Measurements from ENCODE around the gene ZNF506.
"Not testable (repeated sequence)": the region's sequence is repeated elsewhere in the genome, so short reads cannot be mapped to it uniquely, and the experiment has no call there.

Gene ZNF506

DNA sequence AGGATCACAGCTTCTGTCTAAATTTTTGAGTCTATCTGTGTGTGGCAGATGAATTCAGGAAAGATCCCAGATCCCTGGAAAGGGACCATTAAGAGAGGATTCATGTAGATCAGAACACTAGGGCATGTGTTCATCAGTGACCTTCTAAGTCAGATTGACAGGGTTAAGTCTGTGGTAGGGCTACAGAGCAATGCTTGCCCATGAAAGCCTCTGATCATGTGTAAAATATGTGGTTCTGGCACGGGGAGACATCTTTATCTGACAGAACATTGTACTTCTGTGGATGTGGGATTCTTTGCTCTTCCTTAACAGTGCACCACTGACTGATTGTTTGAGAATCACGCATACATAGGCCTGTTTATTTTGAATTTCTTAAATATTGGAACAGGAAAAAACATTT is 42.9 kb downstream of the ZNF506 start:
- no peak for DNase-seq (ENCODE audit: low spot score)

DNA sequence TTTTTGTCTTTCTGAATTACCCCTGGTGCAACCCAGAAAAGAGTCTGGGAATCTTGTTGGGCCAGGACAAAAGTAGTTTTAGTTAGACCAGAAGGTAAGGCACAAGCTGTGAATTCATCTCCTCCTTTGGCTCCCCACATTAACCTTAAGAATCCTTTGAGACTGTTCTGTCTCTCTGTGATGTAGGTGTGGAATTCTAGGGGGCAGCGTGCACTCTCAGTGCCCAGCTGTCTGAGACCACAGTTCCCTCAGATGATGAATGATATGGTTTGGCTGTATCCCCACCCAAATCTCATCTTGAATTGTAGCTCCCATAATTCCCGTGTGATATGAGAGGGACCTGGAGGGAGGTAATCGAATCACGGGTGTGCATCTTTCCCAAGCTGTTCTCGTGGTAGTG is 43.9 kb downstream of the ZNF506 start:
- no peak for DNase-seq (ENCODE audit: low spot score)

DNA sequence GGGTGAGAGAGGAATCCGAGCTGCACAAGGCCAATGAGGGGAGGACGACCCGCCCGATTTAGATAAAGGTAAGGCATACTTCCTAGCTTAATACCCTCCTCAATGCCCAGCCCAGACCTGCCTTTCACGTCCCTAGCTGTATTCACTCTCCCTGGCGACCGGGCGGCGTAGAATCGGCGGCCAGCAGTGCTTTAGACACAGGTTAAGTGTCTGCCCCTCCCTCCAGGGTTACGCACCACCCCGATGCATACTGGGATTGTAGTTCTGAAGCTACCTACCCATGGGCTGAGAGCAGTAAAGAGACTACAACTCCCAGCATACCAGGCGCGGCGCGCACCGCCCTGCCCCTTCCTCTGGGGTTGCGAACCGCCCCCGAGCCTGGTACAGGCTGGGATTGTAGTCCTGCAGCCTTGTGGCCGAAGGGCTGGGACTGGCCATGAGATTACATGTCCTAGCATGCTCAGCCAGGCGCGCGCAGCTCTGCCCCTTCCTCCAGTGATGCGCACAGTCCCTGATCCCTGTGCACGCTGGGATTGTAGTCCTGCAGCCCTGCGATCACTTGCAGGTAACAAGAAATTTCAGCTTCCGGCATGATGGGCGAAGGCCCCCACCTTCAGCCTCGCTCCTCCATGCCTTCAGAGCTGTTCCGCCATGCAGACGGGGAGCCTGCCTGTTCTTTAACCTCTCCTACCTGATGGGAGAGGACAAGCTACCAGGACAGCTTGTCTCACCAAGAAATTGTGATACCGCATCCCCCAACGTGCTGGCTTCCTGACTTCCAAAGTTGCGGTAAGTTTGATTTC is 45.1 kb downstream of the ZNF506 start:
- DNase-seq (ENCODE audit: low spot score), result peak; percentile 93

DNA sequence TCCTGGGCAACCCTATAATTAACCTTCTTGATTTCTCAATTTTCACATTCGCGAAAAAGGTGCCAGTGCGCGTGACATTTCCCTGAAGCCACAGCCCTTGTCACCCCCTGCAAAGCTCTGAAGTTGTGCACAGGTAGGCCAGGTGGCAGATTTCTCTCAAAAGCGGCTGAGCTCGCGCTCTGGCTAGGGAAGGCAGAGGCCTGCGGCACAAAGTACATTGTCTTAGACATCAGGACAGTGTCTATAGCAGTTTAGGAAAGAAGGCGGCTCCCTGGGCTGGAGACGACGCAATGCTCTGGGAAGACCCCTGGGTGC is 45.7 kb downstream of the ZNF506 start:
- DNase-seq (ENCODE audit: low spot score), result no peak

DNA sequence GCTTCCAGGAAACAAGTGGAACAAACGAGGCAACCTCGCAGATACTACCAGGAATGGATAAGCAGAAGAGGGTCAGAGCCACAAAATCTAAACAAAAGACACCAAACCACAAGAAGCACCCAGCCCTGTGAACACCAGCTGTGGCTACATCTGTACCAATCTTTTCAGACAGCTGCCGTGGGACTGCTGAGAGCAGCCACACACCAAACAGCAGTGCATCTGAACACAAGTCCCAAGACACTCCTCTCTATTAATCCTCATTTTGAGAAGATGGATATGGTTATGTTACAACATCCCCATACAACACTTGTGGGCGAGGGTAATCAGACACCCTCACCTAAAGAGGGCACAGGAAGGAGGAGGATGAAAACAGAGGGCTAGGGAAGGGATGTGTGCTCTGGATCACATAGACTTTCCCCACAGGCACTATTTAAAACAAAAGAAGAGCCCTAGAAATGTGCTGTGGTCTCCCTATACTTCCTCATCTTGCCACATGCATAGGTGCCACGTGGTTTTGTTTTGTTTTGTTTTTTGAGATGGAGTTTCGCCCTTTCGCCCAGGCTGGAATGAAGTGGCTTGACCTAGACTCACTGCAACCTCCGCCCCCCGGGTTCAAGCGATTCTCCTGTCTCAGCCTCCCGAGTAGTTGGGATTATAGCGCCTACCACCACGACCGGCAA is 47.1 kb downstream of the ZNF506 start:
- no peak for DNase-seq (ENCODE audit: low spot score)

DNA sequence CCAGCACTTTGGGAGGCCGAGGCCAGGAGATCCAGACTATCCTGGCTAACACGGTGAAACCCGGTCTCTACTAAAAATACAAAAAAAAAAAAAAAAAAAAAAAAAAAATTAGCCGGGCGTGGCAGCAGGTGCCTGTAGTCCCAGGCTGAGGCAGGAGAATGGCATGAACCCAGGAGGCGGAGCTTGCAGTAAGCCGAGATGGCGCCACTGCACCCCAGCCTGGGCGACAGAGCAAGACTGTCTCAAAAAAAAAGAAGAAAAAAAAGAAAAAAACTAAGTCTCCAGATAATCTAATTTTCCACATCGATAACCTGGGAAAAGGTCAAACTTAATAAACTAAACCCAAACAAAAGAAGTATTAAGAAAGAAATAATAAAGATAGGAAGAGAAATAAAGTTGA is 49.6 kb downstream of the ZNF506 start:
- DNase-seq (ENCODE audit: low spot score), result not testable (repeated sequence)

DNA sequence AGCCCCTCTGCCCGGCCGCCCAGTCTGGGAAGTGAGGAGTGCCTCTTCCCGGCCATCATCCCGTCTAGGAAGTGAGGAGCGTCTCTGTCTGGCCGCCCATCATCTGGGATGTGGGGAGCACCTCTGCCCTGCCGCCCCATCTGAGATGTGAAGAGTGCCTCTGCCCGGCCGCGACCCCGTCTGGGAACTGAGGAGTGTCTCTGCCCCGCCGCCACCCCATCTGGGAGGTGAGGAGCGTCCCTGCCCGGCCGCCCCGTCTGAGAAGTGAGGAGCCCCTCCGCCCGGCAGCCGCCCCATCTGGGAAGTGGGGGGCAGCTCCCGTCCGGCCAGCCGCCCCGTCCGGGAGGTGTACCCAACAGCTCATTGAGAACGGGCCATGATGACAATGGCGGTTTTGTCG is 51.6 kb downstream of the ZNF506 start:
- not testable (repeated sequence) for DNase-seq (ENCODE audit: low spot score)

DNA sequence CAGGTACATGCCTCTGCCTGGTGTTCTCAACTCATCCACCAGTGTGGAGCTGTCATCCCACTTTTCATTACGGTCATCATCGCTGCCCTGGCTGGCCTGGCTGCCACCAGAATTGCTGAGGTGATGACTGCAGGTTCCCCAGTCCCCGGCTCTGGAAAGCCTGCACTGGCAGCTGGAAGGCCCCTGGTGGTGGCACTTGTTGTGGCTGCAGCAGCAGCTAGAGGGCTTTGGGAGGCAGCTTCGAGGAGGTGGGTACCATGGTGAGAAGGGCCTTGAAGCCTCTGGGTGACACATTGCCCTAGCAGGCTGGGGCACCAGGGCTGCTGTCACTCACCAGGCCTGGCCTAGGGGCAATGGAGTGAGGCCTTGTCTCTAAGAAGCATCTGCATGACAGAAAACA is 63.4 kb downstream of the ZNF506 start:
- no peak for DNase-seq (ENCODE audit: low spot score)

DNA sequence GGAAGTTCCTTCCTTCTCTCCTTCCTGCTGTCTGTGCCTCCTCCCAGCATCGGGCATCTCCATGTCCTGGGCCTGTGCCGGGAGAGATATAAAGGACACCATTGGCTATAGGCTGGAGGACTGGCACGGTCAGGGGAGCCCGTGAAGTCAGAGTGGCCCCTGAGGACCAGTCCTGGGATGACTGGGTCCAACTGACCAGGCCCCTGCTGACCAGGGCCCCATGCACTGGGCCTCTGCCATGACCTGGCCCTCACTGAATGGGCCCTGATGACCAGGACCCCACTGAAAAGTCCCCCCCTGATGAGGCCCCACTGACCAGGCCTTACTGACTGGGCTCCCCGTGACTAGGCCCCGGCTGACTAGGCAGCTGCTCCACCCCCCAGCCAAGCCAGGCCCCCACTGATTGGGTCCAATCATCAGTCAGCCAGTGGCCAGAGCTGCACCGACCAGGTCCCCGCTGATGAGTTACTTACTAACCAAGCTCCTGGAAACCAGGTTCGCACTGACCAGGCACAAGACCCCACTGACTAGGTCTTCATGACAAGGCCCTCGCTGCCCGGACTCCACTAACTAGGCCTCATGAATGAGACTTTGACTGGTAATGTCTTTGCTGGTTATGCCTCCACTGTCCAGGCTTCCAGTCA is 68.7 kb downstream of the ZNF506 start:
- no peak for DNase-seq (ENCODE audit: low spot score)

DNA sequence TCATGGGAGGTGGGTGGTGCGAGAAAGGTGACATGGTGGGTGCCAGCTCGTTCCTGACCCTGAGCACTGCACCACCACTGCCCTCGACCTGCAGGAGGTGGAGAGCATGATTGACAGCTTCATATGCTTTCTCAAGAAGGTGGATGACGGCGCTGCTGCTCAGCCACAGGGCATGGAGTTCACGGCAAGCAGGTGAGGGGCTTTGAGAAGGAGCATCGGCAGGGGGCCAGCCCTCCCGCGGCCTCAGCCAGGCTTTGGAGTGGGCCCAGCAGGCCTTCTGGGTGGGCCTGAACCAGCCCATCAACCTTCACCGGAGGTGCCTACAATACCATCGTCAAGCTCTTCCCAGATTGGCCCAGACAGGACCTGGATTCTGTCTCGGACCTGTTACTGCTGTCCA is 69.7 kb downstream of the ZNF506 start:
- DNase-seq (ENCODE audit: low spot score), result no peak

DNA sequence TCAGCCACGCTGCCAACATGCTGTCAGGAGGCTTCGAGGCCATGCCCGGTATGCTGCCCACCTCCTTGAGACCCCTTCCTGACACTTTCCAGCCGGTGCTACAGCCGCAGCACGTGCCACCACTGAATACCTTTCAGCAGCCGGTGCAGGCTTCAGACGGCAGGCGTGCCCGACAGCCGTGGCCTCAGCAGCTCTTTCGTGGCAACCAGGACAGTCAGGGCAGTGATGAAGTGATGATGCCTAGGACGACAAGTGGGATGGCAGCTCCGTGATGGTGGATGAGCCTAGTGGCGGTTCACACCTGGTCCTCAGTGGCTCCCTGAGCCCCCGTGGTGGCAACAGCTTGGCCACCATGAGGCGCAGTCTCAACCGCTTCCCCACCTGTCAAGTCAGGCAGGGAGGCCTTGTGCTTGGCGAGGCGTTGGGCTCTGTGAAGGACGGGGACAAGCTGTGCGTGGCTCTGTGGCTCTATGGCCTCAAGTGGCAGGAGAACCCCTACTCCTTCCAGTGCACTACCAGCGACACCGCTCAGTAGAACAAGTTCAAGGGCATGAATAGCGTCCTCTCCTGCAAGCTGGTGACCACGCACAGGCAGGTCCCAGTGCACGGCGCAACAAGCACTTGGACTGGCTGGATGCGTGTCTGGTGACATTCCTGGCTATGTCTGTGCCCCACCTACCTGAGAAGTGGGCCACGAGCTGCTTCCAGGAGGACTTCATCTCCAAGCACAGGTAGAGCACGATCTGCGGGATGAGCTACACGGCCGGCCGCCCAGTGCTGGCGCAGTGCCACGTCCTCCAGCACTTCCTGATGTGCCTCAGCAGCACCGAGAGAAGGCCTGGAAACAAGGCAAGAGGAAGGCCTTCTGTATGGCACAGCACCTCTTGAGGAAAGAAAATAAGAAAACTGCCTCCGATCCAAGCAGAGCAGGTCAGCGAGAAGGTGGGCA is 70.4 kb downstream of the ZNF506 start:
- no peak for DNase-seq (ENCODE audit: low spot score)

DNA sequence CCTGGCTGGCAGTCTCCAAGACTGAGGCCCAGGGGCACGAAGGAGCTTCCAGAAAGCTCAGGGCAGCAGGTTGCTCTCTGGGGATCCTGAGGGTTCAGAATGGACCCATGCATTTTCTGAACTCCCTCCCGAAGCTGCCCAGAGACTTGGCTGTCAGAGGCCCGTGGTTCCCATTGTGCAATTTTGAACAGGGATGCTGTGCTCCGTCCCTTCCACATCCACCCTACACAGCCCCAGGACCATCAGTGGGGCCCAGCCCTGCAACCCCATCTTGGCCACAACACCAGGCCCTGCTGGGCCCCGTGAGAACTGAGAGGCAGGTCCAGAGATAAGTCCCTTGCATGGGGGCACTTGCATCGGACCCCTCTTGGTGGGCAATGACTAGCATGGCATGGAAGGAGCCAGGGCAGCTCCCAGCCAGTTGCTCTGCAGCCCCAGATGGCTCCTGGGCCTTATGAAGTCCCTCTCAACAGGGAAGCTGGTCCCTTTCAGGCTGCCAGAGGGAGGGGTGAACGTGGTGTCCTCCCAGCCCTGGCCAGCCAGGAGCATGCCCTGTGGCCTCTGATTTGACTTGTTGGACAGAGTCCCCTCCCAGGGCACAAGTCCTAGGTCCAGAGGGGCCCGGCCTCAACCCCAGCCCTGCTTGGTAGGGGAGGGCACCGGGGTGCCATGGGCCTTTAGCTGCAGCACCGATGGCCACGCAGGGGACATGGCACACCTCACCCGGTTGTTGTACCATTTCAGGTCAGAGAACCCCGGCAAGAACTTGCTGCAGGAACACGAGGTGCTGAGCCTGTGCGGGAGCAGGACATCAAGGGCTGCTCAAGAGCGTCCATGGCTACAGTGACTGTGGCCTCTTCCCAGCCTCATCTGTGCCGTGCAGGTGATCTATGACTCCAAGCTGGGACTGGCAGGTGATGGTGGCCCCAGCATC is 71.4 kb downstream of the ZNF506 start:
- no peak for DNase-seq (ENCODE audit: low spot score)

DNA sequence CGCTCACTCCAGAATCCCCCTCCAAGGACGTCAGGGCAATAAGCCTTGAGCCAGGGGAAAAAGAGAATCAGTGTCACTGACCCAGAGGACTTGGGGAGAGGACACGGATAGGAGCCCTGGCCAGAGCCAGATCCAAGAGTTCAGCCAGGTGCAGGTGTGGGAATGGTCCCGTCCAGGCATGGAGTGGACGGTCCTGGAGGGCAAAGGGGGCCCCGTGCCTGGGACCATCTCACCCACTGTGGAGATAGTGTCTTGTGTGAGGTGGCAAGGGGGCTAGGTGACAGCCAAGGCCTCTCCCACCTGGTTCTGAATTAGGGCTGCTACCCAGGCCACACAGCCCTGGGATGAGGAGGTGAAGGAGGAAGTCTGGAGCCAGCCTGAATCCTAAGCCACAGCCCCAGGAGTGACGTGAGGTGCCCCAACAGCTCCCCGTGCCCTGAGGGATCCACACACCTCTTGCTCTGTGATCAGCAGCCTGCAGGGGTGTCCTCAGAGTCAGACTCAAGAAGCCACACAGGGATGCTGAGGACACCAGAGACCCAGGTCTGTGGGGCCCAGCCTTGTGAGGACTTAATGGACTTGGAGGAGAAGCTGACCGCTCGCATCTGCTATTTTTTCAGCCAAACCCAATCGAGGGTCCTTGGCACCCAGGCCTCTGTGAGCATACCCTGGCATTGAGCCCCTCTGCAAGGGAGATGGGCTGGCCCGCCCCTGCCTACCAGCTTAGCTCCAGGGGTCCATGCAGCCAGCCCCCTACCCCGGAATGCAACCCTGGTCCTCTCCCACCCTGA is 72.2 kb downstream of the ZNF506 start:
- no peak for DNase-seq (ENCODE audit: low spot score)

DNA sequence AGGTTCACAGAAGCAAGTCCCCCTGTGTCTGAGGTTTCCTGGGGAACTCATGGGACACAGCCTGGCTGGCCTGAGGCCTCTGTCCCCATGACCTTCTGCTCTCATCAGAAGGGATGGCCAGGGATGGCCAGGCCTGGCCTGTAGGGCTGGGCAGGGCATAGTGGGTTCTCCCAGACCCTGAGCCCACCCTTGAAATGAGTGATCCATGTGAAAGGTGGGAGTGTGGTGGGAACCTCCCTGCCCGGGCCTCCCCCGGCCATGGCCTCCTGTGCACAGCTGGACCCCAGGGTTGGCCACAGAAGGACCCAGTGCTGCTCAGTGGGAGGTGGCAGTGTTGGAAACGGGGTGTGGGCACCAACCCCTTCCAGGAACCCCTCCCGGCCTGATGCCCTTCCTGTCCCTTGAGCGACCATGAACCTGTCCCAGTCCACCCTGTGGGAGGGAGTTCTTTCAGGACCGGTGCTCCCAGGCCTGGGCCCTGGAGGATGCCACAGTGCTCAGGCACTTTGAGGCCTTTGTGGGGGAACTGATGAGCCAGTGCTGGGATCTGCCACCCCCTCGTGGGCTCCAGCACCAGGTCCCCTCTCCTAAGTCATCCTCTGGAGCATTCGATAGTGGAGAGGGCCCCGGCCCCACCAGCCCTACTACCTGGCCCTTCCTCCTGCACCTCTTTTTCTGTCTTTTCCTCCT is 73.2 kb downstream of the ZNF506 start:
- DNase-seq (ENCODE audit: low spot score), result no peak

DNA sequence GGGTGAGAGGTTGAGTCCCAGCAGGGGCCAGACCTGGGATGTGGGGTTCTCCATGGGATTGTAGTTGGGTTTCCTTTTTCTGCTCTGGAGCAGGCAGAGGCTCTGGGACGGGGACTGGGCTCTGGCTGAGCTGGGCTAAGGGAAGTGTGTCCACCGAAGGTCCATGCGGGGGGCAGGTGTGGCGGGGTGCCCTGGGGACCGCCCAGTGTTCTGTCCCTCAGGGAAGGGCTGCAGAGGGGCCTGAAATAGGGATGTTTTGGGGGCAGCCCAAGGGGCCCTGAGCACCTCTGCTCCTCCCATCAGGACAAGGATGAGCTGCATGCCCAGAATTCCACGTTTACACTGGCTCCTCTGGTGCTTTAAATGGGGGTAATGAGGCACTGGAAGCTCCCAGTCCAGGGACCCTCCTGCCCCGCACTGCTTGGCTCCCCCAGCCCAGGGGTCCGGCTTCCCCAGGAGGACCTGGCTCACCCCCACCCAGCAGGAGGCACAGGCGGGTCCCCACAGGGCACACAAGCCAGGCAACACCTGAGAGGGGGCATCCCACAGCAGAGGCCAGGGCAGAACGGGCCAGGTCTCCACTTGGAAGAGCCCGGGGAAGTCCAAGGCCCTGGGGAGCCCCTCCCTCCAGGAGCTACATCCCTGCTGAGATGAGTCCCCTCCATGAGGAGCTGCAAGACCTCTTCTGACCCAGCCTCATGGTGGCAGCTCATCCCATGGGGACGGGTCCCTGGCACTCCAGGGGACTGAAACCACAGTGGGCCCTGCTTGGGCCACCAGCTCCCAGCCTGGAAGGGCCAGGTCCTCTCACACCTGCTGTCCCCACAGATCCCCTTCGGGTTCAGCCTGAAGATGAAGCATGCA is 74.0 kb downstream of the ZNF506 start:
- DNase-seq (ENCODE audit: low spot score), result no peak

DNA sequence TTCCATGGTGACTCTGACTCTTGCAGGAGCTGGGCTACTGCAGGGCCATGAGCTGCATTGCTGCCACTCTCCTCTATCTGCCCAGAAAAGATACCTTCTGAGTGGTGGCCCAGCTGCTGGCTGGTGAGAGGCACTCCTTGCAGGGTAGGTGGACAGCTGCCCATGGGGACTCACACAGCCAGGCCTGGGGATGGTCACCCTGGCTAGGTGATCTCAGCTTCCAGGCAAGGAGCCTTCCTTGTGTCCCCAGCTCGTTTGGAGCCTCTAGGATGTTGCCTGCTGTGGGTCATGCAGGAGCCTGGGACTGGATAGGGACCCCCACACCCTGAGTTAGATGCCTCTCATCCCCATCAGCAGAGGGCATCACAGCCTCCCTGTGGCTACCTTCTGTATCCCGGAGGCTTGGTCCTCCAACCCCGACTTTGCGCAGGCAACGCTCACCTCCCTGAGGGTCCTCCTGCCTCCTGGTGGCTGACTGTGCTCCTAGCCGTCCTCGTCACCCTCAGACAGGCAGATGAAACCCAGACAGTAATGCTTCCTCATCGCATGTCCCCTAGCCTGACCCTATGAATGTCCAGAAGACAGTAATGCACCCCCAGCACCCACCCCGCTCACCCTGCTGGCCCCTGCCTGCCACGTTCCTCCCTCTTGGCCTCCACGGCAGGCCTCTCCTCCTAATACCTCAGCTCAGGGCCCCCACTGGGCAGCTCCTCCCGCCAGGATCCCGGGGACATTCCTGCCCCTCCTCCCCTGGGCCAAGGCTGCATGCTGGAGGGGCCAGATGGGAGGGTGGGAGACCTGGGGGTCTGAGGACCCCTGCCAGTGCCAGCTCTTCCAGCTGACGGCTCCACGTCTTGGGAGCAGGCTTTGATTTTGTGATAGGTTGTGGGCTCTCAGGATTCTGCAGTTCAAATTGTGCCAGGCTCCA is 75.0 kb downstream of the ZNF506 start:
- no peak for DNase-seq (ENCODE audit: low spot score)

DNA sequence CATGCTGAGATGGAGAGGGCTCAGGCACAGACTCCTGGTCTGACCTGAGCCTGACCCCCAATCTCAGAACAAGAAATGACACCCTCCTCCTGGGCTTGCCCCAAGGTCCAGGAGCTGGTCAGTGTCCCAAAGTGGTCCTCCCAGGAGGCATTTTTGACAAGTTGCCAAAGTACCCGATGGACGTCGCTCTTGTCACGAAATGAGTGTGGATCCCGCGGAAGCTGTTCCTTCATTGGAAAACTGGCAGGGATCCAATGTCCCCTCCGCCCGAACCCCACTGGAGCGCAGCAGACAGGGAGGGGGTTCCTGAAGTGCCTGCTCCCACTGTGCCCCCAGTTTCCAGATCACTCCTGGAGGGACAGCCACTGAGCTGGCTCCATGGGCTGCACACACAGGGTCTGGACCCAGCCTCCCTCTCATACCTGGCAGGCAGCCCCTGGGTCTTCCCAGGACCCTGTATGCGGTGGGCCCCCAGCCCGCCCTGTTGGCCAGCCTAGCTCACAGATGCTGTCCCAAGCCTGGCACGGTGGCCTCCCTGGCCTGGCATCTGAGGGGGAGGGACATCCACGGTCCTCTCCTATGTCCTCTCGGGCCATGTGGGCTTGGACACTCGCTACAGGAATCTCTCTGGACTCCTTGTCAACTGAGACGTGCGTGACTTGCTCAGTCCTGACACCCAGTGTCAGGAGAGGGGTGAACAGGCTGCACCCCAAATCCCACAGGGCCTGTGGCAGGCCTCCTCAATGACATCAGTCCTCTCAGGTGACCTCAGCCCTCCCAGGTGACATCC is 75.9 kb downstream of the ZNF506 start:
- DNase-seq (ENCODE audit: low spot score), result no peak
